Activated T-cell treated with anti-CD3 and anti-CD28 coated beads, Interleukin-2, amount 50 U/mL, for 24 hours (primary cell): ENCODE measurements around the gene RAB5B.
"Not testable (repeated sequence)": the region's sequence is repeated elsewhere in the genome, so short reads cannot be mapped to it uniquely, and the experiment has no call there.

Source experiments
- DNase-seq: peaks from one replicate; pipeline ENCODE4 v3.0.0-alpha.2; 2020
- H3K27ac Mint-ChIP-seq: 2 replicates; pipeline ENCODE4 v1.8.0; 2020; ENCODE audit warnings: mild to moderate bottlenecking, mixed read lengths
- H3K27me3 Mint-ChIP-seq: 2 replicates; pipeline ENCODE4 v1.8.0; 2020; ENCODE audit warnings: mixed read lengths
- H3K36me3 Mint-ChIP-seq: 2 replicates; pipeline ENCODE4 v1.8.0; 2020; ENCODE audit warnings: low read depth, mixed read lengths
- H3K4me1 Mint-ChIP-seq: 2 replicates; pipeline ENCODE4 v1.8.0; 2020; ENCODE audit warnings: low read depth, mixed read lengths
- H3K4me3 Mint-ChIP-seq: 2 replicates; pipeline ENCODE4 v1.8.0; 2020; ENCODE audit warnings: mild to moderate bottlenecking, moderate library complexity, mixed read lengths
- H3K9me3 Mint-ChIP-seq: 2 replicates; pipeline ENCODE4 v1.8.0; 2020; ENCODE audit warnings: mixed read lengths

The RAB5B gene

GRCh38 chr12:55965240-55965639 lies 8.6 kb upstream of the RAB5B start:
- Mint-ChIP-seq H3K27ac (no peak overlapping the region), H3K9me3 (no peaks in the 10 kb centered on the region), H3K36me3 (peaks cover 35% of the 10 kb centered on the region), H3K27me3 (no peaks in the 10 kb centered on the region), H3K4me3 (no peak overlapping the region), H3K4me1 (peaks cover 32% of the 10 kb centered on the region)
- no peak for DNase-seq

DNA sequence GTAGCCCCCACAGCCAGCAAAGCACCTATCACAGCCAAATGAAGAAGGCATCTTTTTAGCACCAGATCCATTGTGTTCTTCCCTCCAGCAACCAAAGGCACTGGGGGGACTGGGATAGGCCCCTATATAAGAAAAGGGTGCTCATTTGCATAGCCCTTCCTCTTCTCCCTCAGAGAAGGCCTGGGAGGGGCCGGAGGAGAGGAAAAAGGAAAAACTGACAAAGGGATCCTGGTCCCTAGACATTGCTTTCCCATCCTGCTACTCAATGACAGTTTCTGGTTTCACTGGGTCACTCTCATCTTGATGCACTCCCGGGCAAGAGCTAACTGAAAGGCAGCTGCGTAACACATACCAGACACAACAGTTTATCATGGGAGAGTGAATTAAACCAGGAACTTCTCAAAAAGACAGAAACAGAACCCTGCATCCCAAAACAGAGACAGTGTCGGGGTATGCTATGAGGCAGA lies 7.9 kb upstream of the RAB5B start, which contains the start of gene PMEL:
PMEL (minus strand) TSS at position 102 of the 467 bp plus-strand sequence; CDS start at position 71, 31 bp downstream.
- H3K4me3 Mint-ChIP-seq: peak within 1 kb of the TSS; percentile 99
- peaks cover 33% of the 10 kb centered on the region for H3K4me1 Mint-ChIP-seq

DNA sequence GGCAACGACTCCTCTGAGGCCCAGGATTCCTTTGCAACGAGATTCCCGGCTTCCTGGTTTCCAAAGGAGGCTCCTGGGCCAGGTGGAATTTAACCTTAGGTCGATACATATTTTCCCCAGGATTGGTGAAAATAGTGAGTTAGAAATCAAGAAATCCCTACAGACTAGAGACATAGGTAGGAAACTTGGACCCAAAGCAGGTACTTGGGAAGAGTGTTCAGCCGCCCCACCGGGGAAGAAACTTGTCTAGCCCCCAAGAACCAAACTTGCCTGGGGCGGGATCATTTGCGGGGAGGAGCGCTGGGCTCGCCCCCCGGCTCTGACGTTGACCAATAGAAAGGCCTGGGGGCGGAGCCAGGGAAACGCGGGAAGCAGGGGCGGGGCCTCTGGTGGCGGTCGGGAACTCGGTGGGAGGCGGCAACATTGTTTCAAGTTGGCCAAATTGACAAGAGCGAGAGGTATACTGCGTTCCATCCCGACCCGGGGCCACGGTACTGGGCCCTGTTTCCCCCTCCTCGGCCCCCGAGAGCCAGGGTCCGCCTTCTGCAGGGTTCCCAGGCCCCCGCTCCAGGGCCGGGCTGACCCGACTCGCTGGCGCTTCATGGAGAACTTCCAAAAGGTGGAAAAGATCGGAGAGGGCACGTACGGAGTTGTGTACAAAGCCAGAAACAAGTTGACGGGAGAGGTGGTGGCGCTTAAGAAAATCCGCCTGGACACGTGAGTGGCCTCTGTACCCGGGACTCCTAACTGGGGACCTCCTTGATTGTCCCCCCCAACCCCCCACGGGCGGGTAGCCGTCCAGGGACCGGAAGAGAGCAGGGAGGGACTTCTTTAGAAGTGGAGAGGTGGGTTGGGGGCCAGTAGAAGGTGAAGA lies 7.2 kb upstream of the RAB5B start, which contains the start of gene CDK2:
CDK2 (plus strand) TSS at position 423 of the 874 bp plus-strand sequence; CDS start at position 602, 179 bp downstream.
- H3K4me1 Mint-ChIP-seq: peaks cover 35% of the 10 kb centered on the region
- H3K9me3 Mint-ChIP-seq: no peaks in the 10 kb centered on the region
- peak within 1 kb of the TSS; percentile 94 for H3K27ac Mint-ChIP-seq

More for the DNA sequence above, 7.9 kb upstream of the RAB5B start, which contains the start of gene PMEL:
- Mint-ChIP-seq H3K36me3 (peaks cover 35% of the 10 kb centered on the region), H3K9me3 (no peaks in the 10 kb centered on the region), H3K27ac (peak within 1 kb of the TSS; percentile 94), H3K27me3 (no peaks in the 10 kb centered on the region)
- DNase-seq: no peak

DNA sequence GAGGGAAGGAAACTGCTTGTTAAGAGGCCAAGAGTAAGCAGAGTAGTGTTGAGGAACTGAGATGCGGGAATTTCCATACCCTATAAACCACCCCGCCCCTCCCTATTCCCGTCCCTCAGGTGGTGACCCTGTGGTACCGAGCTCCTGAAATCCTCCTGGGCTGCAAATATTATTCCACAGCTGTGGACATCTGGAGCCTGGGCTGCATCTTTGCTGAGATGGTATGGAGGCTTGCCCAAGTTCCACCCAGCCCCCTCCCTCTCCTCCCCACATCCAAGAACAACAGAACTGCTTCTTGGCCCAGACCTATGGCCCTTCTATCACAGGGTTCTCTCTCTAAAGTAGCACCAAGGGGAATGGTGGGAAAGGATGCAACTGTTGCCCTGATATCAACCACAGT lies 4.5 kb upstream of the RAB5B start:
- H3K27me3 Mint-ChIP-seq: no peaks in the 10 kb centered on the region
- H3K4me1 Mint-ChIP-seq: peaks cover 38% of the 10 kb centered on the region
- H3K9me3 Mint-ChIP-seq: no peaks in the 10 kb centered on the region
- H3K4me3 Mint-ChIP-seq: no peak overlapping the region
- H3K36me3 Mint-ChIP-seq: peaks cover 35% of the 10 kb centered on the region
- H3K27ac Mint-ChIP-seq: peak overlapping the region; percentile 26
- DNase-seq: no peak

More for the DNA sequence above, 7.2 kb upstream of the RAB5B start, which contains the start of gene CDK2:
- H3K4me3 Mint-ChIP-seq: peak within 1 kb of the TSS; percentile 99
- no peaks in the 10 kb centered on the region for H3K27me3 Mint-ChIP-seq
- DNase-seq: peak; percentile 95
- H3K36me3 Mint-ChIP-seq: peaks cover 35% of the 10 kb centered on the region

DNA sequence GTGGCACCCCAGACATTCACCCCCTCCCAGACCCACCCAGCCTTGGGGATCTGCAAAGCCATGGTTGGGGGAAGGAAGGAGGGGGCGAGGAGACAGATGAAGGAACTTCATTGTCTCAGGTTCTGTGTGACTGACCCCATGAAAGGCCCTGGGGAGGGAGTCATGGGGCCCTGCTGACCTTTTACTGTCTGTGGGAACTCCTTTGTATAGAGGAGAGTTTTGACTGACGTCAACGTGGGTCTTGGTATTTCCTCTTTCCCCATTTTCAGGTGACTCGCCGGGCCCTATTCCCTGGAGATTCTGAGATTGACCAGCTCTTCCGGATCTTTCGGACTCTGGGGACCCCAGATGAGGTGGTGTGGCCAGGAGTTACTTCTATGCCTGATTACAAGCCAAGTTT lies 3.1 kb upstream of the RAB5B start:
- peaks cover 36% of the 10 kb centered on the region for H3K4me1 Mint-ChIP-seq
- peaks cover 35% of the 10 kb centered on the region for H3K36me3 Mint-ChIP-seq
- H3K4me3 Mint-ChIP-seq: no peak overlapping the region
- no peak overlapping the region for H3K27ac Mint-ChIP-seq
- no peaks in the 10 kb centered on the region for H3K27me3 Mint-ChIP-seq
- H3K9me3 Mint-ChIP-seq: no peaks in the 10 kb centered on the region
- no peak for DNase-seq

GRCh38 chr12:55972042-55972441 lies 1.8 kb upstream of the RAB5B start:
- Mint-ChIP-seq H3K36me3 (peaks cover 35% of the 10 kb centered on the region), H3K27ac (no peak overlapping the region), H3K27me3 (no peaks in the 10 kb centered on the region), H3K4me1 (peaks cover 36% of the 10 kb centered on the region), H3K4me3 (no peak overlapping the region), H3K9me3 (no peaks in the 10 kb centered on the region)
- no peak for DNase-seq

GRCh38 chr12:55972456-55972855 lies 1.4 kb upstream of the RAB5B start:
- no peaks in the 10 kb centered on the region for H3K27me3 Mint-ChIP-seq
- peaks cover 31% of the 10 kb centered on the region for H3K36me3 Mint-ChIP-seq
- no peaks in the 10 kb centered on the region for H3K9me3 Mint-ChIP-seq
- no peak for DNase-seq
- H3K4me3 Mint-ChIP-seq: no peak overlapping the region
- H3K4me1 Mint-ChIP-seq: peaks cover 38% of the 10 kb centered on the region
- no peak overlapping the region for H3K27ac Mint-ChIP-seq

- DNase-seq: no peak
- Mint-ChIP-seq H3K27me3 (no peaks in the 10 kb centered on the region), H3K9me3 (no peaks in the 10 kb centered on the region), H3K4me1 (peaks cover 36% of the 10 kb centered on the region), H3K36me3 (peaks cover 29% of the 10 kb centered on the region), H3K4me3 (no peak overlapping the region), H3K27ac (no peak overlapping the region)
Measured at GRCh38 chr12:55972911-55973598, 823 bp upstream of the RAB5B start.

DNA sequence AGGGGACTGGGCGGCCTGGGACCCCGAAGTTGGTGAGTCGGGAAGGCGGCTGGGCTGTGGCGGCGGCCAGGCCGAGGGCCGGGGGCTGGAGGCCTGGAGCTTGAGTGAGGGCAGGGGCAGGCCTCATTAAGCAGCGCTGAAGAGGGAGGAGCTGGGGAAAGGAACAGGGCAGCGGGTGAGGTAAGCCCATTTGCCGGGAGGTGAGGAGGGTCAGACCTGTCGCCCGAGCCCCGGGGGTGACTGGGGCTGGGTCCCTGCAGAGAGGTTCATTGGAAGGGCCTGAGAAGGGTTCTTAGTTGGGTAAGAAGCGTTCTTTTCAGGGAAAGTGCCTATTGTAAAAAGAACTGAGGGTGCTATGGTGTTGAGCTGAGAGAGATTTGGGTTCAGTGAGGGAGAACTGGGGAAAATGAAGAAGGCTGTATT lies 441 bp downstream of the RAB5B start:
- no peaks in the 10 kb centered on the region for H3K27me3 Mint-ChIP-seq
- no peak for DNase-seq
- H3K4me3 Mint-ChIP-seq: no peak overlapping the region
- no peaks in the 10 kb centered on the region for H3K9me3 Mint-ChIP-seq
- peaks cover 23% of the 10 kb centered on the region for H3K36me3 Mint-ChIP-seq
- peaks cover 31% of the 10 kb centered on the region for H3K4me1 Mint-ChIP-seq
- no peak overlapping the region for H3K27ac Mint-ChIP-seq

- Mint-ChIP-seq H3K4me1 (peaks cover 39% of the 10 kb centered on the region), H3K4me3 (no peak overlapping the region), H3K9me3 (no peaks in the 10 kb centered on the region), H3K27me3 (no peaks in the 10 kb centered on the region), H3K27ac (no peak overlapping the region), H3K36me3 (peaks cover 32% of the 10 kb centered on the region)
- no peak for DNase-seq
Measured at GRCh38 chr12:55978393-55978792, 4.5 kb downstream of the RAB5B start.

DNA sequence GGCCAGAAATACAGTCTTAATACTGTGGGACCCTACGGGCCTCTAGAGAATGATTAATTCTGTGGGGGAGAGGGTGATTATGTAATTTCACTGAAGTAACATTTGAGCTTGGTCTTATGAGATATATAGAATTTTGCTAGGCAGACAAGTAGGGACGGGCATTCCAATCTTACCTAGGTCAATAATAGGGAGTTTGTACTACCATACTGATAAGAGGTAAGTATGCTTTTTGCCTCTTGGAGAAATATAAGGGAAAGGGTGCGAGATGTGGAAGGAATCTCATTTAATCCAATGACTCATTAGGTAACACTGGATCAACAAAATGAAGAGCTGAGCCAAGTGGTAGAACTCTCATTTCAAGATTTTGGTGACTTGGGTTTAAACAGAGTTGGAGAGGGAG lies 5.2 kb downstream of the RAB5B start:
- no peak overlapping the region for H3K27ac Mint-ChIP-seq
- H3K36me3 Mint-ChIP-seq: peaks cover 38% of the 10 kb centered on the region
- DNase-seq: no peak
- no peaks in the 10 kb centered on the region for H3K9me3 Mint-ChIP-seq
- no peak overlapping the region for H3K4me3 Mint-ChIP-seq
- H3K27me3 Mint-ChIP-seq: no peaks in the 10 kb centered on the region
- H3K4me1 Mint-ChIP-seq: peaks cover 39% of the 10 kb centered on the region

GRCh38 chr12:55981882-55982281 lies 8.0 kb downstream of the RAB5B start:
- H3K27me3 Mint-ChIP-seq, H3K27ac Mint-ChIP-seq, DNase-seq, H3K9me3 Mint-ChIP-seq, H3K4me3 Mint-ChIP-seq: not testable (repeated sequence)
- Mint-ChIP-seq H3K36me3 (peaks cover 48% of the 10 kb centered on the region), H3K4me1 (peaks cover 33% of the 10 kb centered on the region)

GRCh38 chr12:55982319-55982936 lies 8.6 kb downstream of the RAB5B start:
- no peak for DNase-seq
- H3K4me3 Mint-ChIP-seq: no peak overlapping the region
- peaks cover 28% of the 10 kb centered on the region for H3K4me1 Mint-ChIP-seq
- no peaks in the 10 kb centered on the region for H3K9me3 Mint-ChIP-seq
- H3K36me3 Mint-ChIP-seq: peaks cover 52% of the 10 kb centered on the region
- no peaks in the 10 kb centered on the region for H3K27me3 Mint-ChIP-seq
- H3K27ac Mint-ChIP-seq: no peak overlapping the region

GRCh38 chr12:55983232-55983842 lies 9.5 kb downstream of the RAB5B start:
- H3K27me3 Mint-ChIP-seq: no peaks in the 10 kb centered on the region
- peak overlapping the region; percentile 37 for H3K27ac Mint-ChIP-seq
- no peak overlapping the region for H3K4me3 Mint-ChIP-seq
- H3K9me3 Mint-ChIP-seq: no peaks in the 10 kb centered on the region
- DNase-seq: no peak
- peaks cover 56% of the 10 kb centered on the region for H3K36me3 Mint-ChIP-seq
- peaks cover 22% of the 10 kb centered on the region for H3K4me1 Mint-ChIP-seq
